HepG2 (cell line): Measurements from ENCODE around the gene IL1RAP. TPM values are rescaled to one million over a fixed set of nuclear protein-coding genes. Genes with fewer than 3 reads are reported as not detected.

ENCODE experiments used
- ARID2 ChIP-seq: sonication (generic); formaldehyde crosslinking; IDR thresholded peaks from 2 replicates; pipeline ENCODE4 v1.8.1; 2022; ENCODE audit warnings: mild to moderate bottlenecking, missing genetic modification reagents, borderline replicate concordance
- FOXA1 ChIP-seq, 2 experiments: fragments of 450-650 bp in 1 of 2; sonication (generic) in 1 of 2; formaldehyde crosslinking in 1 of 2; IDR thresholded peaks; 2 replicates each; pipeline versions ENCODE4 v1.4.0 to v1.6.1; 2016 to 2020; ENCODE audit warnings: missing genetic modification reagents in 1 of 2
- HOXA5 ChIP-seq: sonication (generic); formaldehyde crosslinking; IDR thresholded peaks from 2 replicates; pipeline ENCODE4 v1.4.0; 2020; ENCODE audit warnings: missing genetic modification reagents
- HOXD1 ChIP-seq: sonication (generic); formaldehyde crosslinking; IDR thresholded peaks from 2 replicates; pipeline ENCODE4 v1.5.0; 2020; ENCODE audit warnings: missing genetic modification reagents
- JARID2 ChIP-seq: sonication (generic); formaldehyde crosslinking; IDR thresholded peaks from 2 replicates; pipeline ENCODE4 v1.8.1; 2023; ENCODE audit warnings: missing genetic modification reagents, inconsistent platforms; ENCODE audit not compliant: insufficient replicate concordance
- KDM3A ChIP-seq: IDR thresholded peaks from 2 replicates; pipeline ENCODE4 v1.6.1; 2018; ENCODE audit warnings: low read depth, missing compliant biosample characterization
- KDM4B ChIP-seq: sonication (generic); formaldehyde crosslinking; IDR thresholded peaks from 2 replicates; pipeline ENCODE4 v1.4.0; 2020; ENCODE audit warnings: missing genetic modification reagents
- PHF8 ChIP-seq: sonication (generic); formaldehyde crosslinking; IDR thresholded peaks from 2 replicates; pipeline ENCODE4 v1.5.0; 2020; ENCODE audit warnings: missing genetic modification reagents
- SMYD3 ChIP-seq: sonication (generic); formaldehyde crosslinking; IDR thresholded peaks from 2 replicates; pipeline ENCODE4 v1.8.1; 2023; ENCODE audit warnings: mild to moderate bottlenecking, missing genetic modification reagents
- TBL1XR1 ChIP-seq: fragments of 150-350 bp; IDR thresholded peaks from 2 replicates; pipeline ENCODE4 v1.6.1; 2014; ENCODE audit warnings: borderline replicate concordance, low read length; ENCODE audit not compliant: partially characterized antibody
- ZNF343 ChIP-seq: sonication (generic); formaldehyde crosslinking; IDR thresholded peaks from 2 replicates; pipeline ENCODE4 v1.4.0; 2020; ENCODE audit warnings: mild to moderate bottlenecking, missing genetic modification reagents
- ZNF547 ChIP-seq: sonication (generic); formaldehyde crosslinking; IDR thresholded peaks from 2 replicates; pipeline ENCODE4 v1.5.1; 2020; ENCODE audit warnings: mild to moderate bottlenecking, missing genetic modification reagents
- polyA plus RNA-seq, 8 experiments: library from polyadenylated mRNA; depleted of rRNA in 3 of 8; stranded (reverse) in 7 of 8; unstranded in 1 of 8; fragments of >200 nt; fragmentation: Illumina TruSeq in 4 of 8; extraction: Trizol in 4 of 8; gene quantifications; 2 replicates each; pipeline versions ENCODE4 v1.2.1 to v1.2.3, GENCODE V29; 2011 to 2016; ENCODE audit warnings: low read depth in 4 of 8, missing spikeins in 1 of 8, mixed read lengths in 1 of 8; ENCODE audit not compliant: insufficient read depth in 1 of 8
- total RNA-seq, 5 experiments: library from RNA; depleted of rRNA; stranded (reverse); fragments of >200 nt; fragmentation: Illumina TruSeq; extraction: Trizol; gene quantifications; 2 replicates each; pipeline ENCODE4 v1.2.3, GENCODE V29; 2016; ENCODE audit warnings: low read depth in 1 of 5
- TF ChIP-seq, protein P1 (sequence below): sonication (generic); formaldehyde crosslinking; IDR thresholded peaks from 2 replicates; pipeline ENCODE4 v1.4.0; 2020; ENCODE audit warnings: mild to moderate bottlenecking, missing genetic modification reagents
- TF ChIP-seq, protein P2 (sequence below): sonication (generic); formaldehyde crosslinking; IDR thresholded peaks from 2 replicates; pipeline ENCODE4 v1.4.0; 2020; ENCODE audit warnings: missing genetic modification reagents
- TF ChIP-seq, protein P3 (sequence below): sonication (generic); formaldehyde crosslinking; conservative IDR thresholded peaks from 2 replicates; pipeline ENCODE4 v1.8.0; 2022; ENCODE audit warnings: missing genetic modification reagents

IL1RAP gene
- total and polyA plus RNA-seq, 2 of the 13 experiments (the other 11 are each of a cell fraction or from before 2014, with no cell fraction given), result 18.3 to 54.9 TPM

DNA sequence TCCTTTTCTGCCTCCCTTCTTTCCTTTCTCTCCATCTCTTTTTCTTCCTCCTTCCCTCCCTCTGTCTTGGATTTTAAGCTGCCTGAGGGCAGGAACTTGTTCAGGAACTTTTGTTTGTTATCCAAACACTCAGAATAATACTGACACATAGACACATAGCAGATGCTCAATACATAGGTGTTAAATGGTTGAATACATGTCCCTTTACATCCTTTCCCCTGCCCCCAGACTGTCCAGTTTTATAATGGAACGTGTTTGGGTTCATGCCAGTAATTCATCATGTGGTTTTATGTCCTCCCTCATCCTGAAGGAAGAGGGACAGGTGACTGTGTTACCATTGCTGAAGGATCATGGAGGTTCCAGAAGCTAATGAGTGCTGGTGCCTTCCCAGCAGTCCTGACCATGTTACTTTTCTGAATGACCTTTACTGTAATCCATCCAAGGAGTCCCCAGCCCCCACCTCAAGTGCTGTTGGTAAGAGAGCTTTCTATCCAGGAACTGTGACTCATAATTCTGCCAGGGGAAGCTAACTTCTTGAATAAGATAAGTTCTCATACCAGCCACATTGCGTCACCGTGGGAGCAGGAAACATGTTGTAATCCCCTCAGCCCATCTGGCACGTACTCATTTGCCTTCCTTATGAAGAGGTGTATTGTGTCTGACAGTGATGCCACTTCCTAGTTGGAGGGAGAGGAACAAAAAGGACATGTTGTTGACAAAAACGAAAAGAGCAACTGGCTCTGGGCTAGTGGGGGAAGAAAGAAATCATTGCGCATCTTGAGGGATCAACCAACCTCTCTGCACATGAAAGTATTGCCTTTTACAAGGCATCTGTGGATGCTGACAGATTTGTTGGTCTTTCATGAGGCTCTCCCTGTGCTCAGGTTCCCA is 52.4 kb downstream of the IL1RAP start (continued):
- TF ChIP-seq, protein P1, sequence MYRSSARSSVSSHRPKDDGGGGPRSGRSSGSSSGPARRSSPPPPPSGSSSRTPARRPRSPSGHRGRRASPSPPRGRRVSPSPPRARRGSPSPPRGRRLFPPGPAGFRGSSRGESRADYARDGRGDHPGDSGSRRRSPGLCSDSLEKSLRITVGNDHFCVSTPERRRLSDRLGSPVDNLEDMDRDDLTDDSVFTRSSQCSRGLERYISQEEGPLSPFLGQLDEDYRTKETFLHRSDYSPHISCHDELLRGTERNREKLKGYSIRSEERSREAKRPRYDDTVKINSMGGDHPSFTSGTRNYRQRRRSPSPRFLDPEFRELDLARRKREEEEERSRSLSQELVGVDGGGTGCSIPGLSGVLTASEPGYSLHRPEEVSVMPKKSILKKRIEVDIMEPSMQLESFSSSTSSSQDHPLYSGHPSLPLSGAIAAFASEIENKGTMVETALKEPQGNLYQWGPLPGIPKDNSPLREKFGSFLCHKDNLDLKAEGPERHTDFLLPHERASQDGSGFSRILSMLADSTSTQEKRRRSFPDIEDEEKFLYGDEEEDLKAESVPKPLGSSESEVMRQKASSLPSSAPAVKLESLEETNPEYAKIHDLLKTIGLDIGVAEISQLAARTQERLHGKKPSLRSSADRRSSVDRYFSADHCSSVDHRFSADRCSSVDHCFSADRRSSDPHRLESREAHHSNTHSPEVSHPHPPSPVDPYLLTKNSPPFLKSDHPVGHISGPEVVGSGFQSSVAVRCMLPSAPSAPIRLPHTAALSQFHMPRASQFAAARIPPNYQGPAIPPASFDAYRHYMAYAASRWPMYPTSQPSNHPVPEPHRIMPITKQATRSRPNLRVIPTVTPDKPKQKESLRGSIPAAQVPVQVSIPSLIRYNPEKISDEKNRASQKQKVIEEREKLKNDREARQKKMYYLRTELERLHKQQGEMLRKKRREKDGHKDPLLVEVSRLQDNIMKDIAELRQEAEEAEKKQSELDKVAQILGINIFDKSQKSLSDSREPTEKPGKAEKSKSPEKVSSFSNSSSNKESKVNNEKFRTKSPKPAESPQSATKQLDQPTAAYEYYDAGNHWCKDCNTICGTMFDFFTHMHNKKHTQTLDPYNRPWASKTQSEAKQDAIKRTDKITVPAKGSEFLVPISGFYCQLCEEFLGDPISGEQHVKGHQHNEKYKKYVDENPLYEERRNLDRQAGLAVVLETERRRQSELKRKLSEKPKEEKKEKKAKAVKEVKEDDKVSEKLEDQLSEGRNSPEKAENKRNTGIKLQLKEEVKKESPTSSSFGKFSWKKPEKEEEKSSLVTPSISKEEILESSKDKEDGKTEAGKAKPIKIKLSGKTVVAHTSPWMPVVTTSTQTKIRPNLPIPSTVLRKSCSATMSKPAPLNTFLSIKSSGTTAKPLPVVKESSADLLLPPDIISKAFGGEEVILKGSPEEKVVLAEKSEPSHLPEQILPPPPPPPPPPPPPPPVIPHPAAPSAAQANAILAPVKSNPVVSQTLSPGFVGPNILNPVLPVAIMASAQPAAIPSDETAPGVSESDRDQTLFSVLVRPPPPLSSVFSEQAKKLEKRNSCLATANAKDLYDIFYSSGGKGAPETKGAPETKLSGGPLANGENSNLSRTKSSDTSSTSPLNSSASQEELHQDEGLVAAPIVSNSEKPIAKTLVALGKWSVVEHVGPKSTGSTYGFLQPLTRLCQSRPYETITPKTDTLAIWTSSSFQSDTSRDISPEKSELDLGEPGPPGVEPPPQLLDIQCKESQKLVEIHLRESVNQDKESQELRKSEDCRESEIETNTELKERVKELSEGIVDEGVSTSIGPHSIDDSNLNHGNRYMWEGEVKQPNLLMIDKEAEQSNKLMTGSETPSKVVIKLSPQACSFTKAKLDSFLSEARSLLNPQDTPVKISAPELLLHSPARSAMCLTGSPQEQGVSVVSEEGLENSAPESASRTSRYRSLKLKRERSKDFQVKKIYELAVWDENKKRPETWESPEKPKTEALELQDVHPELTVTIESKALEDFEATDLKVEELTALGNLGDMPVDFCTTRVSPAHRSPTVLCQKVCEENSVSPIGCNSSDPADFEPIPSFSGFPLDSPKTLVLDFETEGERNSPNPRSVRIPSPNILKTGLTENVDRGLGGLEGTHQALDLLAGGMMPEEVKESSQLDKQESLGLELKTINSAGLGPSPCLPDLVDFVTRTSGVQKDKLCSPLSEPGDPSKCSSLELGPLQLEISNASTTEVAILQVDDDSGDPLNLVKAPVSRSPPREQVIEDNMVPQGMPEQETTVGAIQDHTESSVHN (CRISPR knock-in tag), result 0 out of 2 replicates have a peak, but pooled peaks have one; percentile 64
- TF ChIP-seq, protein P2, sequence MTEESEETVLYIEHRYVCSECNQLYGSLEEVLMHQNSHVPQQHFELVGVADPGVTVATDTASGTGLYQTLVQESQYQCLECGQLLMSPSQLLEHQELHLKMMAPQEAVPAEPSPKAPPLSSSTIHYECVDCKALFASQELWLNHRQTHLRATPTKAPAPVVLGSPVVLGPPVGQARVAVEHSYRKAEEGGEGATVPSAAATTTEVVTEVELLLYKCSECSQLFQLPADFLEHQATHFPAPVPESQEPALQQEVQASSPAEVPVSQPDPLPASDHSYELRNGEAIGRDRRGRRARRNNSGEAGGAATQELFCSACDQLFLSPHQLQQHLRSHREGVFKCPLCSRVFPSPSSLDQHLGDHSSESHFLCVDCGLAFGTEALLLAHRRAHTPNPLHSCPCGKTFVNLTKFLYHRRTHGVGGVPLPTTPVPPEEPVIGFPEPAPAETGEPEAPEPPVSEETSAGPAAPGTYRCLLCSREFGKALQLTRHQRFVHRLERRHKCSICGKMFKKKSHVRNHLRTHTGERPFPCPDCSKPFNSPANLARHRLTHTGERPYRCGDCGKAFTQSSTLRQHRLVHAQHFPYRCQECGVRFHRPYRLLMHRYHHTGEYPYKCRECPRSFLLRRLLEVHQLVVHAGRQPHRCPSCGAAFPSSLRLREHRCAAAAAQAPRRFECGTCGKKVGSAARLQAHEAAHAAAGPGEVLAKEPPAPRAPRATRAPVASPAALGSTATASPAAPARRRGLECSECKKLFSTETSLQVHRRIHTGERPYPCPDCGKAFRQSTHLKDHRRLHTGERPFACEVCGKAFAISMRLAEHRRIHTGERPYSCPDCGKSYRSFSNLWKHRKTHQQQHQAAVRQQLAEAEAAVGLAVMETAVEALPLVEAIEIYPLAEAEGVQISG (CRISPR knock-in tag), result peak; percentile 49; the same call in 1 of the 2 replicates
- TF ChIP-seq JARID2 (CRISPR knock-in tag), result peak; percentile 81
- peak; percentile 82 for TF ChIP-seq KDM3A
- TF ChIP-seq HOXA5 (CRISPR knock-in tag), result peak; percentile 41; the same call in 1 of the 2 replicates
- TF ChIP-seq ZNF343 (CRISPR knock-in tag), result no peak
- peak; percentile 93 for TF ChIP-seq KDM4B (CRISPR knock-in tag)
- no peak for TF ChIP-seq FOXA1 (IDR thresholded peaks at IDR 0.05)
- peak; percentile 85 for TF ChIP-seq FOXA1 (CRISPR knock-in tag; IDR thresholded peaks at IDR 0.05)
- peak; percentile 92 for TF ChIP-seq HOXD1 (CRISPR knock-in tag)
- 0 out of 2 replicates have a peak, but pooled peaks have one; percentile 20 for TF ChIP-seq ZNF547 (CRISPR knock-in tag)
- peak; percentile 17; the same call in 1 of the 2 replicates for TF ChIP-seq PHF8
- TF ChIP-seq, protein P3, sequence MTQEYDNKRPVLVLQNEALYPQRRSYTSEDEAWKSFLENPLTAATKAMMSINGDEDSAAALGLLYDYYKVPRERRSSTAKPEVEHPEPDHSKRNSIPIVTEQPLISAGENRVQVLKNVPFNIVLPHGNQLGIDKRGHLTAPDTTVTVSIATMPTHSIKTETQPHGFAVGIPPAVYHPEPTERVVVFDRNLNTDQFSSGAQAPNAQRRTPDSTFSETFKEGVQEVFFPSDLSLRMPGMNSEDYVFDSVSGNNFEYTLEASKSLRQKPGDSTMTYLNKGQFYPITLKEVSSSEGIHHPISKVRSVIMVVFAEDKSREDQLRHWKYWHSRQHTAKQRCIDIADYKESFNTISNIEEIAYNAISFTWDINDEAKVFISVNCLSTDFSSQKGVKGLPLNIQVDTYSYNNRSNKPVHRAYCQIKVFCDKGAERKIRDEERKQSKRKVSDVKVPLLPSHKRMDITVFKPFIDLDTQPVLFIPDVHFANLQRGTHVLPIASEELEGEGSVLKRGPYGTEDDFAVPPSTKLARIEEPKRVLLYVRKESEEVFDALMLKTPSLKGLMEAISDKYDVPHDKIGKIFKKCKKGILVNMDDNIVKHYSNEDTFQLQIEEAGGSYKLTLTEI (CRISPR knock-in tag), result no peak
- TF ChIP-seq ARID2 (CRISPR knock-in tag), result no peak
- 0 out of 2 replicates have a peak, but pooled peaks have one; percentile 60 for TF ChIP-seq SMYD3 (CRISPR knock-in tag)
- TF ChIP-seq TBL1XR1, result peak; percentile 79
